Lung (tissue), 12 donors: ENCODE data around the gene SDCBP2. TPM values are rescaled to one million over a fixed set of nuclear protein-coding genes. Genes with fewer than 3 reads are reported as not detected.

ENCODE experiments used
- ATAC-seq: fragments of 200-7000 bp; cut with Tn5 transposase; one replicate; pipeline ENCODE4 v1.9.1; 2020; ENCODE audit warnings: moderate number of reproducible peaks; ENCODE audit not compliant: insufficient read depth, low FRiP score
- DNase-seq, 3 donors: peaks; one replicate each; pipeline ENCODE4 v3.0.0-alpha.2; 2013 to 2017
- H3K27ac ChIP-seq, 2 donors: one replicate each; pipeline ENCODE4 v1.5.1; 2013; ENCODE audit warnings: mild to moderate bottlenecking in 2 of 2, moderate library complexity in 2 of 2, control low read depth in 1 of 2, inconsistent platforms in 1 of 2, low read depth in 1 of 2, low read length in 1 of 2
- H3K27me3 ChIP-seq, 3 donors: one replicate each; pipeline ENCODE4 v1.5.1; 2013; ENCODE audit warnings: low read length in 2 of 3; ENCODE audit not compliant: control insufficient read depth in 3 of 3, insufficient read depth in 3 of 3
- H3K36me3 ChIP-seq, 4 donors: one replicate each; pipeline ENCODE4 v1.5.1; 2013; ENCODE audit warnings: low read length in 4 of 4, mild to moderate bottlenecking in 1 of 4, moderate library complexity in 1 of 4; ENCODE audit not compliant: control insufficient read depth in 4 of 4, insufficient read depth in 4 of 4
- H3K4me1 ChIP-seq, 5 donors: one replicate each; pipeline ENCODE4 v1.5.1; 2013; ENCODE audit warnings: low read length in 5 of 5, mild to moderate bottlenecking in 2 of 5, moderate library complexity in 1 of 5; ENCODE audit not compliant: control insufficient read depth in 5 of 5, insufficient read depth in 5 of 5
- H3K4me3 ChIP-seq: one replicate; pipeline ENCODE4 v1.5.1; 2013; ENCODE audit warnings: mild to moderate bottlenecking, control low read depth, moderate library complexity
- H3K9ac ChIP-seq, 2 donors: one replicate each; pipeline ENCODE4 v1.5.1; 2013; ENCODE audit warnings: low read length in 2 of 2, control low read depth in 1 of 2; ENCODE audit not compliant: insufficient read depth in 1 of 2
- H3K9me3 ChIP-seq, 4 donors: one replicate each; pipeline ENCODE4 v1.5.1; 2013; ENCODE audit warnings: low read length in 3 of 4, mild to moderate bottlenecking in 1 of 4, moderate library complexity in 1 of 4; ENCODE audit not compliant: control insufficient read depth in 4 of 4, insufficient read depth in 3 of 4
- CTCF ChIP-seq: IDR thresholded peaks from 2 replicates; pipeline ENCODE4 v1.5.1; 2012; ENCODE audit warnings: mild to moderate bottlenecking; ENCODE audit errors: control extremely low read depth, extremely low read depth
- WGBS, 2 donors: extraction: QIAGEN DNeasy Blood & Tissue Kit; methylation state at CpG; one replicate each; pipeline ENCODE4 v1.1.7; 2013; 5-methylcytosine and 5-hydroxymethylcytosine counted together
- polyA plus RNA-seq, 2 donors: library from polyadenylated mRNA; stranded (reverse); fragments of 200-250 nt; gene quantifications; one replicate each; pipeline ENCODE4 v1.2.1, GENCODE V29; 2013
- total RNA-seq, 2 donors: library from RNA; depleted of rRNA in 1 of 2; stranded (reverse); fragments of >200 nt in 1 of 2; gene quantifications; one replicate each; pipeline ENCODE4 v1.2.1, GENCODE V29; 2014 to 2021
- donor health status: control.
- donor health status: control.
- donor health status: Bipolar disorder and iron deficiency.
- donor health status: healthy.
- donor health status: DM: yes; HTN: yes; CAD: no.

Gene SDCBP2
- total and polyA plus RNA-seq, 4 donors, result 3.5 to 18.1 (median 12.5) TPM

GRCh38 chr20:1364106-1364505 lies 35.2 kb upstream of the SDCBP2 start:
- DNase-seq (peak in 2 of 3 donors; percentile 9 to 47), ATAC-seq (no peak)
- Histone ChIP-seq H3K27ac (no peak overlapping the region), H3K4me1 (peaks cover 0 to 2% (median 0%) of the 10 kb centered on the region in 5 donors), H3K36me3 (peaks cover 11 to 18% (median 17%) of the 10 kb centered on the region in 4 donors), H3K9ac (no peak overlapping the region), H3K9me3 (no peaks in the 10 kb centered on the region), H3K4me3 (no peak overlapping the region), H3K27me3 (no peaks in the 10 kb centered on the region)
- TF ChIP-seq CTCF, result no peak
- WGBS, 2 donors, result 23 to 40% methylated on average over 2 of the region's 2 CpGs

GRCh38 chr20:1363522-1363921 lies 34.6 kb upstream of the SDCBP2 start:
- ATAC-seq (no peak), DNase-seq (no peak)
- Histone ChIP-seq H3K27me3 (no peaks in the 10 kb centered on the region), H3K4me3 (no peak overlapping the region), H3K36me3 (peaks cover 11 to 18% (median 15%) of the 10 kb centered on the region in 4 donors), H3K27ac (no peak overlapping the region), H3K4me1 (peaks cover 0 to 2% (median 0%) of the 10 kb centered on the region in 5 donors), H3K9me3 (no peaks in the 10 kb centered on the region), H3K9ac (no peak overlapping the region)
- 80 to 87% methylated on average over 5 of the region's 5 CpGs for WGBS, 2 donors
- no peak for TF ChIP-seq CTCF

GRCh38 chr20:1362484-1362883 lies 33.5 kb upstream of the SDCBP2 start:
- H3K27ac ChIP-seq, result peak overlapping the region in 1 of 2 donors; percentile 10
- WGBS, 2 donors, result 47 to 61% methylated on average over 2 of the region's 2 CpGs
- no peaks in the 10 kb centered on the region for H3K9me3 ChIP-seq
- no peak for TF ChIP-seq CTCF
- no peaks in the 10 kb centered on the region for H3K27me3 ChIP-seq
- H3K9ac ChIP-seq, result no peak overlapping the region
- peaks cover 4 to 22% (median 13%) of the 10 kb centered on the region in 4 donors for H3K36me3 ChIP-seq
- H3K4me3 ChIP-seq, result no peak overlapping the region
- DNase-seq (no peak), ATAC-seq (no peak)
- peaks cover 0 to 2% (median 0%) of the 10 kb centered on the region in 5 donors for H3K4me1 ChIP-seq
